ENCODE measurements around the gene KRTAP12-1. TPM values are rescaled to one million over a fixed set of nuclear protein-coding genes. Genes with fewer than 3 reads are reported as not detected.

The KRTAP12-1 gene, protein sequence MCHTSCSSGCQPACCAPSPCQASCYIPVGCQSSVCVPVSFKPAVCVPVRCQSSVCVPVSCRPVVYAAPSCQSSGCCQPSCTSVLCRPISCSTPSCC
- not detected in 2 replicates for total RNA-seq (2014; rRNA removed; shearing (Covaris generic))

- no peak for DNase-seq (ENCODE audit: low spot score)
- in situ Hi-C loops (cut with HindIII; ENCODE audit: low sequenced_read_pairs): no loop called here
These were observed at the start of gene KRTAP12-1 for GRCh38 chr21:44681861-44682579. Gene KRTAP12-1, minus strand, starts transcription at chr21:44682163. Its CDS starts 40 bp downstream, at chr21:44682123.

DNA sequence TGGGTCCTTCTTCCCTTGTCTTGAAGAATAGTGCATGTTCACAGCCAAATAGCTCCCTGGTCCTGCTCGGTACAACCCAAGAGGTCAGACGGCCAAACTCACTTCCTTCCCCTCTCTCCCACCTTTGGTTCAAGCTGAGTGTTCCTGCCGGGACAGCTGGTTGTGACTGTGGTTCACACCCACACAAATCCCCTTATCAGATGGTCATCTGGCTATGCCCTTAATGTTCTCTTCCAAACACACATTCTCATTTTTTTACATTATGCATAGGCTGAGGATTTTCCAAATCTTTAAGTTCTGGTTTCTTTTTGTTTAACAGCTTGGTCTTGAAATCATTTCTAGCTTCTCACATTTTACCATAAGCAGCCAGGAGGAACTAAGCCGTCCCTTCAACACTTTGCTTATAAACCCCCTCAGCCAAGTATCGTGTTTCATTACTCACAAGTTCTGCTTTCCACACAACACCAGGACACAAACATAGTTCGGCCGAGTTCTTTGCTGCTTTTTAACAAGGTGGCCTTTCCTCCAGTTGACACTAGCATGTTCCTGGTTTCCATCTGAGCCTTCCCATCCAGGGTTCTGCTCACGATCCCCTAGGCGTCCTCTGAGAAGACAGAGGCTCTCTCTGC lies 49.1 kb upstream of the KRTAP12-1 start:
- no peak for DNase-seq (ENCODE audit: low spot score)
- in situ Hi-C loops (cut with HindIII; ENCODE audit: low sequenced_read_pairs): no loop called here

DNA sequence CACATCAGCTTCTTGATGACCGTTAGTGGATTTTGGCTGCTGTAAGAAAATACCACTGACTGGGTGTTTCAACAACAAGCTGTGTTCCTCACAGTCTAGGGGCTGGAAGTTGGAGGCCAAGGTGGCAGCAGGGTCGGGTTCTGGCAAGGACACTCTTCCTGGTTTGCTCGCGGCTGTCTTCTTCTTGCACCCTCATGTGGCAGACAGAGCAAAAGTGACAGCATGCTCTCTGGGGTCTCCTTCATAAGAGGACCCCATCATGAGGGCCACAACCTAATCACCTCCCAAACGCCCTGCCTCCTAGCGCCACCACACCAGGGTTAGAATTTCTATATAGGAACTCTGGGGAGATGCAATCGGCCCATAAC lies 48.0 kb upstream of the KRTAP12-1 start:
- in situ Hi-C loops (cut with HindIII; ENCODE audit: low sequenced_read_pairs): no loop called here
- DNase-seq (ENCODE audit: low spot score): no peak

GRCh38 chr21:44729336-44730027 lies 47.5 kb upstream of the KRTAP12-1 start:
- in situ Hi-C loops (cut with HindIII; ENCODE audit: low sequenced_read_pairs): no loop called here
- no peak for DNase-seq (ENCODE audit: low spot score)

DNA sequence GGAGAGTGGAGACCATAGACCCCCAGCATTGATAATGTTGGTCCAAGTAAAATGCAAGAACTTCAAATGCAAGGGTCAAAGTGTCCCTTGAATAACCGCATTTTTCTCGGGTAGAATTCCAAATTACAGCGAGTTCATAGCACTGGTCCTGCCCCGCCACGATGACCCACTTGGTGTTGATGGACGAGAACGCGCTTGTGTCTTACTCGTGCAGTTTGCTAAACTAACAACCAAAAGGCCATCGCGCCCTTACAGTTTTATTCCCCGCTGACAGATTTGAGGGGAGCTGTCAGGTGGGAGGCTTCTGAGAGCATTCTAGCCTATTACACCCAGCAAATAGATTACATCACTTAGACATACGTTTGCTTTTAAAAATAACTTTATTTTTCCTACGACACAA lies 46.8 kb upstream of the KRTAP12-1 start:
- DNase-seq (ENCODE audit: low spot score): no peak
- in situ Hi-C loops (cut with HindIII; ENCODE audit: low sequenced_read_pairs): no loop called here

- DNase-seq (ENCODE audit: low spot score): no peak
- in situ Hi-C loops (cut with HindIII; ENCODE audit: low sequenced_read_pairs): no loop called here
These were observed 45.8 kb upstream of the KRTAP12-1 start for GRCh38 chr21:44727757-44728156.

DNA sequence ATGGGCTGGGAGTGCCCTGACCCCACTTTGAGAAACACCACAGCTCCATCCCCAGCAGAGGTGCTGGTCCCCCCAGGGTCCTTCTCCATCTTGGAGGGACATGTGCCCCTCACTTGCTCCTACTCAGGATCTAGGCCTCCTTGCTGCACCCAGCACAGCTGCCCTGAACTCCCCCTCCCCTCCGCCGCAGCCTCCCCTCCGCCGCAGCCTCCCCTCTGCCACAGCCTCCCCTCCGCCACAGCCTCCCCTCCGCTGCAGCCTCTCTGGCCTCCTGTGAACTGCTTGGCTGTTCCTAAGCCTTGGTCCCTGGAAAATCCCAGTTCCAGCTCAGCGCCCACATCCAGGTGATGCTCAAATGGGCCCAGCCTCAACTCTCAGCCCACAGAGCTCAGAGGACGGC lies 45.4 kb upstream of the KRTAP12-1 start:
- no peak for DNase-seq (ENCODE audit: low spot score)
- in situ Hi-C loops (cut with HindIII; ENCODE audit: low sequenced_read_pairs): no loop called here

- in situ Hi-C loops (cut with HindIII; ENCODE audit: low sequenced_read_pairs): no loop called here
- no peak for DNase-seq (ENCODE audit: low spot score)
These were observed 44.9 kb upstream of the KRTAP12-1 start for GRCh38 chr21:44726826-44727225.

GRCh38 chr21:44724926-44725325 lies 43.0 kb upstream of the KRTAP12-1 start:
- DNase-seq (ENCODE audit: low spot score): no peak
- in situ Hi-C loops (cut with HindIII; ENCODE audit: low sequenced_read_pairs): no loop called here

DNA sequence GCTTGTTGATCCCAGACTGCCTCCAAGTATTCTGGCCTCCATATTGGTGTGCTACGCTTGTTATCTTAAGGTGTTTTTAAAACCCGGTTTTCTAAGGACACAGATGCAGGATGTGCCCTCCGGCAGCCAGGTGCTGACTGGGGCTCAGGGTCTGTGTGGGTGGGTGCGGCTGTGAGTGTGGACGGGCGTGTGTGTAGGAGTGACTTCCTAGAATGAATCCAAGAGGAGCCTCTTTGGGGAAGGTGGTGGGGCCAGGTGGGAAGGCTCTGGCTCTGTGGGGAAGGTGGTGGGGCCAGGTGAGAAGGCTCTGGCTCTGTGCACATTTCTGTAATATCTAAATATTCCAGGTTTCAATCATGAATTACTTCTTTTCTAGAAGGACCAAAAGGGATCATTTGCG lies 42.2 kb upstream of the KRTAP12-1 start:
- DNase-seq (ENCODE audit: low spot score): no peak
- in situ Hi-C loops (cut with HindIII; ENCODE audit: low sequenced_read_pairs): no loop called here

- in situ Hi-C loops (cut with HindIII; ENCODE audit: low sequenced_read_pairs): no loop called here
- no peak for DNase-seq (ENCODE audit: low spot score)
These were observed 41.5 kb upstream of the KRTAP12-1 start for GRCh38 chr21:44723177-44724131.

DNA sequence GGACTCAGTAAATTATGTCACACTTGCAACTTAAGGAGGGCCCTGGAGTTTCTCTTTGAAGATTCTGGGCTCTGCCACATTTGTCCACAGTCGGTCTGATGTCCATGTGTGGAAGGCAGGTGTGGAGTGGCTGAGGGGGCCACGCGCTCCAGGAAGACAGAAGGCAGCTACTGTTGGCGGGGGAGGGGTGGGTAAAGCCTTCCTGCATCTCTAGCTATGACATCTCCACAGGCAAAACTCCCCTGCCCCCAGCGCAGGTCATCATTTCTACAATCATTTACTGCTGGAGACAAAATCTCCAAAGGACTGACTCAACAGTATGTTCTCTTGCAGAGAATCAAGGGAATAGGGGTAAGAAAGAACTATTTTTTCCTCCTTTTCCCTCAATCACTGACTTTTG lies 40.8 kb upstream of the KRTAP12-1 start:
- DNase-seq (ENCODE audit: low spot score): no peak
- in situ Hi-C loops (cut with HindIII; ENCODE audit: low sequenced_read_pairs): no loop called here

GRCh38 chr21:44720170-44720569 lies 38.2 kb upstream of the KRTAP12-1 start:
- in situ Hi-C loops (cut with HindIII; ENCODE audit: low sequenced_read_pairs): no loop called here
- DNase-seq (ENCODE audit: low spot score): no peak

DNA sequence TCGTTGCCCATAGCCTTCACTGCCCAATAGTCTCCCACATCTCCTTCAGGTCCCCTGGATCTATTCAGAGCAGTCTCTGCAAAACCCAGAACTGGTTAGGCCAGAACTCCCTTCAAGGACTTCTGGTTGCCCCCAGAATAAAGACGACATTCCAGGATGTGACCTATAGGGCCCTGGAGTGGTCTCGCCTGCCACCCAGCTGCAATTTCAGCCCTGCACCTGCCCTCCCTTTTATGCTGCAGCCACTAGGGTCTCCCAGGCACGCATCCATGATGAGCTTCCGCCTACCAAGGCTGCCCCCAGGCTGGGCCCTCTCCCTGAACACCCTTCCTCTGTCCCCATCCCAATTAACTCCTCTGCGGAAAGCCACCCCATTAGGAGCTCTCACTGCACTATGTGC lies 36.6 kb upstream of the KRTAP12-1 start:
- no peak for DNase-seq (ENCODE audit: low spot score)
- in situ Hi-C loops (cut with HindIII; ENCODE audit: low sequenced_read_pairs): no loop called here

GRCh38 chr21:44718093-44718492 lies 36.1 kb upstream of the KRTAP12-1 start:
- in situ Hi-C loops (cut with HindIII; ENCODE audit: low sequenced_read_pairs): no loop called here
- DNase-seq (ENCODE audit: low spot score): no peak

GRCh38 chr21:44716984-44717383 lies 35.0 kb upstream of the KRTAP12-1 start:
- in situ Hi-C loops (cut with HindIII; ENCODE audit: low sequenced_read_pairs): no loop called here

DNA sequence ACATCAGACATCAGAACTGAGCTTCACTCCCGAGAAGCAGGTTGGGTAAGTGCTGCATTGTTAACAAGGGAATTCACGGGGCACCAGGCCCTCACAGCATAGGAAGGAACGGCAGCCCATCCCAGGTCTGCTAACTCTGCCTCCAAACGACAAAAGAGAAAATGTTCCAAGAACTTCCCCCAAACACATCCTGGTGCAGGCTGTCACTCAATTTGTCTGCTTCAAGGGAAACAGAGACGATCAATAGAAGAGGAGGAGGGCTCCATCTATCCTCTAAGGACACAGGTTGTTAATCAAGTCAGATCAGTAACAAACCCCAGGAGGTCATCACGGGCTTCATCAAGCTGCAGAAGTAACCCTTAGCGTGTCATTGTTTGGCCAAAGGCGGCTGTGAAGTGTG lies 32.9 kb upstream of the KRTAP12-1 start:
- in situ Hi-C loops (cut with HindIII; ENCODE audit: low sequenced_read_pairs): no loop called here
- DNase-seq (ENCODE audit: low spot score): no peak

More at GRCh38 chr21:44716984-44717383, 35.0 kb upstream of the KRTAP12-1 start:
- DNase-seq (ENCODE audit: low spot score): no peak

GRCh38 chr21:44713846-44714245 lies 31.9 kb upstream of the KRTAP12-1 start:
- DNase-seq (ENCODE audit: low spot score): no peak
- in situ Hi-C loops (cut with HindIII; ENCODE audit: low sequenced_read_pairs): no loop called here

DNA sequence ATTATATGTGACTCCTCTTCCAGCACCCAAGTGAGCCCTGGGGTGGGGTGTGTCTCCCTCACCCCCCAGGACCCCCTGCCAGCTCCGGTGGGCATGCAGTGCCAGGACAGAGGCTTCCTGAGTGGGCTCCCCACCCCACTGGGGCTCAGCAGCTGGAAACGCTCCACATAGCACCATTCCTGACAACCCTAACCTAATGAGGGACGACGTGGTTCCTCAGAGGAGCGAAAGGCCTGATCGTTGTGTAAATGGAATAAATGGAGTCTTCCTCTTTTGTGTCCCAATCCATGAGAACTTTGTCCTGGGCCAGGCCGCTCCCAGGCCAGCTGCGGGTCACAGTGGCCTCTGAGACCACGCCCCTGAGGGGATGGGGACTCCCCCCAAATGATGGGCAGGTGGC lies 31.2 kb upstream of the KRTAP12-1 start:
- no peak for DNase-seq (ENCODE audit: low spot score)
- in situ Hi-C loops (cut with HindIII; ENCODE audit: low sequenced_read_pairs): no loop called here

All from G401 (cell line).